Measurements from ENCODE around the gene HOXD8.

HOXD8 gene

DNA sequence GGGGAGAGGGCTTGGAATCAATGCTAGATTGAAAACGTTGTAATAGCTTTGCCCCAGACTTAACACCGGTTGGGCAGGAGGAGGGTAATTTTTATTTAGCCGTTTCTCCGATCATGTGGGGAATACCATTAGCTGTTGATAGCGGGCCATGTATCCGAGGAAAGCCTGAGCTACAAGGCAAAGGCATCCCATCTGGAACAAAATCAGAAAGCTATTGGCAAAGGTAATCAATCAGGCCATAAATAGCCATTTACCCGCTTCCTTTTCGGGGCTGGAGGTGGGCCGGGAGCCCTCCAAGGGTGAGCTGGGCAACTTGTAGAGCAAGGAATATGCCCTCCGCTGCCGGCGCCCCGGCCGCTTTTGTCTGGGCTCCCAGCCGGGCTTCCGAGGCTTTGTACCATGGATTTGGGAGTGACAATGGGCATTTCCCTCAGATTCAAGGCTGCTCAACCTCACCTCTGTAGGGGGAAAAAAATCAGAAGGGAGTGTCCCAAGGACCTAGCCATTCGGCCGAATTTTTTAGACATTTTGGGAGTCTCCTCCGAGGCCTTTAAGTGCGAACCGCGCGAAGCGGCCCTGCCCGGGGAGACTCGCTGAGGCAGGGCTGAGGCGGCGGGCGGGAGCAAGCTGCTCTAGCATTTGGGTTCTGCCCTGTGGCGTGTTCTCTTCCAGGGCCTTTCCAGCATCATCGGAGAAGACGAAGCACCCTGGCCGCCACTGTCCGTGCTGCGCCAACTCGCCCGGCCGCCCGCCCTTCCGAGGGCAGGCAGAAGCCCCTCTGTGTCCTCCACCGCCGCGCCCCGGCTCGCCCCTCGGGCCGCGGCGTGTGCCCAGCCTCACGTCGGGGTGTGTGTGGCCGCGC is 8.1 kb upstream of the HOXD8 start (continued):
- TF ChIP-seq, protein P1, sequence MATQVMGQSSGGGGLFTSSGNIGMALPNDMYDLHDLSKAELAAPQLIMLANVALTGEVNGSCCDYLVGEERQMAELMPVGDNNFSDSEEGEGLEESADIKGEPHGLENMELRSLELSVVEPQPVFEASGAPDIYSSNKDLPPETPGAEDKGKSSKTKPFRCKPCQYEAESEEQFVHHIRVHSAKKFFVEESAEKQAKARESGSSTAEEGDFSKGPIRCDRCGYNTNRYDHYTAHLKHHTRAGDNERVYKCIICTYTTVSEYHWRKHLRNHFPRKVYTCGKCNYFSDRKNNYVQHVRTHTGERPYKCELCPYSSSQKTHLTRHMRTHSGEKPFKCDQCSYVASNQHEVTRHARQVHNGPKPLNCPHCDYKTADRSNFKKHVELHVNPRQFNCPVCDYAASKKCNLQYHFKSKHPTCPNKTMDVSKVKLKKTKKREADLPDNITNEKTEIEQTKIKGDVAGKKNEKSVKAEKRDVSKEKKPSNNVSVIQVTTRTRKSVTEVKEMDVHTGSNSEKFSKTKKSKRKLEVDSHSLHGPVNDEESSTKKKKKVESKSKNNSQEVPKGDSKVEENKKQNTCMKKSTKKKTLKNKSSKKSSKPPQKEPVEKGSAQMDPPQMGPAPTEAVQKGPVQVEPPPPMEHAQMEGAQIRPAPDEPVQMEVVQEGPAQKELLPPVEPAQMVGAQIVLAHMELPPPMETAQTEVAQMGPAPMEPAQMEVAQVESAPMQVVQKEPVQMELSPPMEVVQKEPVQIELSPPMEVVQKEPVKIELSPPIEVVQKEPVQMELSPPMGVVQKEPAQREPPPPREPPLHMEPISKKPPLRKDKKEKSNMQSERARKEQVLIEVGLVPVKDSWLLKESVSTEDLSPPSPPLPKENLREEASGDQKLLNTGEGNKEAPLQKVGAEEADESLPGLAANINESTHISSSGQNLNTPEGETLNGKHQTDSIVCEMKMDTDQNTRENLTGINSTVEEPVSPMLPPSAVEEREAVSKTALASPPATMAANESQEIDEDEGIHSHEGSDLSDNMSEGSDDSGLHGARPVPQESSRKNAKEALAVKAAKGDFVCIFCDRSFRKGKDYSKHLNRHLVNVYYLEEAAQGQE (tag by site-specific recombination; IDR thresholded peaks at IDR 0.05): no peak
- TF ChIP-seq ZNF768 (tag by site-specific recombination; IDR thresholded peaks at IDR 0.05) (no peak), ZNF121 (tag by site-specific recombination; IDR thresholded peaks at IDR 0.05) (no peak)

DNA sequence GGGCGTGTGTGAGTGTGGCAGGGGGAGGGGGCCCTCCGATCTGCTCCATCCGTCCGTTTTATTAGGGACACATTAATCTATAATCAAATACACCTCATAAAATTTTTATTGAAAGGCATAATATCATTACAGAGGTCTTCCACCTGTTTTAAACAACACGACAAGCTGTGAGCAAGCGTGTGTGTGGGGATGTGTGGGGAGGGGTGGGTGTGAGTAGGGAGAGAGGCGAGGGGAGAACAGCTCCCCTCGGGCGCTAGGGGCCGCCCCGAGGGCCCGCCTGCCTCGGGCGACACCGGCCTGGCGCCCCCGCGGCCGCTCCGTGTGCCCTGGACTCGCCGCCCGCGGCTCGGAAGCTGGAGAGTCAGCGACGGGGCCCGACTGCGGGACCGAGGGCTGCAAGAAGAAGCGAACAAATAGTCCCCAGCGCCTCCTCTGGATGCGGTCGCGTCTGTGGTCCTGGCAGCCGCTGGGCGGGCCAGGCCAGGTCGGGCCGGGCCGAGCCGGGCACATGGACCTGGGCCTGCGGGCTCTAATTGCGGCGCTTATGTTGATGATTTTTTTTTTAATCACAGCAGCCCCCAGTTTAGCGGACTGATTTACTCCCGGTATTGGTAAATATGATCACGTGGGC is 7.3 kb upstream of the HOXD8 start:
- Histone ChIP-seq H3K36me3 (ENCODE audit: control insufficient read depth in 2 of 2, insufficient read depth in 1 of 2, low read length in 2 of 2) (peaks cover 5 to 79% of the 10 kb centered on the region in 2 experiments; a peak in 2 of 3 replicates), H3K27ac (ENCODE audit: extremely low read depth, low read depth, low read length) (no peak overlapping the region), H3K9me3 (ENCODE audit: control insufficient read depth, insufficient read depth, low read depth, low read length) (no peaks in the 10 kb centered on the region), H3K4me3 (ENCODE audit: low read depth, low read length) (no peak overlapping the region), H3K4me1 (ENCODE audit: control insufficient read depth, insufficient read depth, low read length) (no peaks in the 10 kb centered on the region; the same call in 1 of the 2 replicates)
- TF ChIP-seq ZNF433 (tag by site-specific recombination; IDR thresholded peaks at IDR 0.05; ENCODE audit: low read depth): no peak
- TF ChIP-seq ZXDB (tag by site-specific recombination; IDR thresholded peaks at IDR 0.05): no peak
- TF ChIP-seq, protein P2, sequence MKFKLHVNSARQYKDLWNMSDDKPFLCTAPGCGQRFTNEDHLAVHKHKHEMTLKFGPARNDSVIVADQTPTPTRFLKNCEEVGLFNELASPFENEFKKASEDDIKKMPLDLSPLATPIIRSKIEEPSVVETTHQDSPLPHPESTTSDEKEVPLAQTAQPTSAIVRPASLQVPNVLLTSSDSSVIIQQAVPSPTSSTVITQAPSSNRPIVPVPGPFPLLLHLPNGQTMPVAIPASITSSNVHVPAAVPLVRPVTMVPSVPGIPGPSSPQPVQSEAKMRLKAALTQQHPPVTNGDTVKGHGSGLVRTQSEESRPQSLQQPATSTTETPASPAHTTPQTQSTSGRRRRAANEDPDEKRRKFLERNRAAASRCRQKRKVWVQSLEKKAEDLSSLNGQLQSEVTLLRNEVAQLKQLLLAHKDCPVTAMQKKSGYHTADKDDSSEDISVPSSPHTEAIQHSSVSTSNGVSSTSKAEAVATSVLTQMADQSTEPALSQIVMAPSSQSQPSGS (tag by site-specific recombination; IDR thresholded peaks at IDR 0.05; ENCODE audit: low read depth): no peak
- TF ChIP-seq ZNF169 (tag by site-specific recombination; IDR thresholded peaks at IDR 0.05): no peak
- TF ChIP-seq ZNF2 (tag by site-specific recombination; IDR thresholded peaks at IDR 0.05): no peak
- TF ChIP-seq ZNF366 (tag by site-specific recombination; conservative IDR thresholded peaks at IDR 0.05): no peak
- TF ChIP-seq ZNF555 (tag by site-specific recombination; conservative IDR thresholded peaks at IDR 0.05): no peak
- no peak for TF ChIP-seq HOXA7 (CRISPR knock-in tag; IDR thresholded peaks at IDR 0.05; ENCODE audit: borderline replicate concordance)
- no peak for TF ChIP-seq ZNF239 (tag by site-specific recombination; IDR thresholded peaks at IDR 0.05)
- no peak for TF ChIP-seq ZNF677 (tag by site-specific recombination; IDR thresholded peaks at IDR 0.05)
- TF ChIP-seq ZNF654 (tag by site-specific recombination; IDR thresholded peaks at IDR 0.05; ENCODE audit: low read depth): no peak
- no peak for TF ChIP-seq ZNF785 (tag by site-specific recombination; IDR thresholded peaks at IDR 0.05)
- CTCF ChIA-PET: interaction anchor here (1.4 kb wide), 1 partner anchor 11 kb away, joined by 7 read pairs; no protein-coding TSS in a partner anchor
- POLR2A ChIA-PET: no interaction called here

DNA sequence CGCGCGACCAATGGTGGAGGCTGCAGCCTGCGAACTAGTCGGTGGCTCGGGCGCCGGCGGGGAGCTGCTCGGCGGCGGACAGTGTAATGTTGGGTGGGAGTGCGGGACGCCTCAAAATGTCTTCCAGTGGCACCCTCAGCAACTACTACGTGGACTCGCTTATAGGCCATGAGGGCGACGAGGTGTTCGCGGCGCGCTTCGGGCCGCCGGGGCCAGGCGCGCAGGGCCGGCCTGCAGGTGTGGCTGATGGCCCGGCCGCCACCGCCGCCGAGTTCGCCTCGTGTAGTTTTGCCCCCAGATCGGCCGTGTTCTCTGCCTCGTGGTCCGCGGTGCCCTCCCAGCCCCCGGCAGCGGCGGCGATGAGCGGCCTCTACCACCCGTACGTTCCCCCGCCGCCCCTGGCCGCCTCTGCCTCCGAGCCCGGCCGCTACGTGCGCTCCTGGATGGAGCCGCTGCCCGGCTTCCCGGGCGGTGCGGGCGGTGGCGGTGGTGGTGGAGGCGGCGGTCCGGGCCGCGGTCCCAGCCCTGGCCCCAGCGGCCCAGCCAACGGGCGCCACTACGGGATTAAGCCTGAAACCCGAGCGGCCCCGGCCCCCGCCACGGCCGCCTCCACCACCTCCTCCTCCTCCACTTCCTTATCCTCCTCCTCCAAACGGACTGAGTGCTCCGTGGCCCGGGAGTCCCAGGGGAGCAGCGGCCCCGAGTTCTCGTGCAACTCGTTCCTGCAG is 6.7 kb upstream of the HOXD8 start, which contains the start of gene HOXD9:
Gene HOXD9 (plus strand): TSS at position 37 of the 728 bp plus-strand sequence. CDS start 50 bp downstream, at position 87.
- Histone ChIP-seq H3K36me3 (ENCODE audit: control insufficient read depth in 2 of 2, insufficient read depth in 1 of 2, low read length in 2 of 2) (peaks cover 5 to 72% of the 10 kb centered on the region in 2 experiments; a peak in 2 of 3 replicates), H3K9me3 (ENCODE audit: control insufficient read depth, insufficient read depth, low read depth, low read length) (no peaks in the 10 kb centered on the region), H3K4me3 (ENCODE audit: low read depth, low read length) (no peak within 1 kb of the TSS), H3K27ac (ENCODE audit: extremely low read depth, low read depth, low read length) (no peak within 1 kb of the TSS), H3K4me1 (ENCODE audit: control insufficient read depth, insufficient read depth, low read length) (no peaks in the 10 kb centered on the region; the same call in 1 of the 2 replicates)
- TF ChIP-seq, protein P3, sequence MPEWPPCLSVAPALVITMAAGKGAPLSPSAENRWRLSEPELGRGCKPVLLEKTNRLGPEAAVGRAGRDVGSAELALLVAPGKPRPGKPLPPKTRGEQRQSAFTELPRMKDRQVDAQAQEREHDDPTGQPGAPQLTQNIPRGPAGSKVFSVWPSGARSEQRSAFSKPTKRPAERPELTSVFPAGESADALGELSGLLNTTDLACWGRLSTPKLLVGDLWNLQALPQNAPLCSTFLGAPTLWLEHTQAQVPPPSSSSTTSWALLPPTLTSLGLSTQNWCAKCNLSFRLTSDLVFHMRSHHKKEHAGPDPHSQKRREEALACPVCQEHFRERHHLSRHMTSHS (tag by site-specific recombination; IDR thresholded peaks at IDR 0.05): no peak
- TF ChIP-seq ZFHX2 (tag by site-specific recombination; conservative IDR thresholded peaks at IDR 0.05): peak; percentile 20; the same call in 1 of the 2 replicates
- 0 out of 2 replicates have a peak, but pooled peaks have one; percentile 66 for TF ChIP-seq ZNF202 (tag by site-specific recombination; IDR thresholded peaks at IDR 0.05; ENCODE audit: borderline replicate concordance)
- ChIA-PET CTCF (interaction anchor here (1.4 kb wide), 1 partner anchor 12 kb away, joined by 7 read pairs; no protein-coding TSS in a partner anchor), POLR2A (no interaction called here)
